CD4-positive, alpha-beta memory T cell (primary cell): ENCODE data around the gene MAGEA4. TPM values are rescaled to one million over a fixed set of nuclear protein-coding genes. Genes with fewer than 3 reads are reported as not detected.

ENCODE experiments used
- CTCF ChIA-PET: fragments of 350-600 bp; sonication (Branson Sonifier 250); formaldehyde crosslinking; loops from one replicate; lab custom pipeline; 2021; ENCODE audit warnings: inconsistent platforms; ENCODE audit not compliant: partially characterized antibody; lab: Charles Lee
- POLR2A ChIA-PET: fragments of 350-600 bp; sonication (Branson Sonifier 250); formaldehyde crosslinking; loops from one replicate; lab custom pipeline; 2021; ENCODE audit not compliant: partially characterized antibody; lab: Charles Lee
- DNase-seq, 5 donors: peaks; one replicate each; pipeline versions ENCODE4 v3.0.0 to v3.0.0-alpha.2; 2020 to 2022; ENCODE audit warnings: mixed read lengths in 1 of 5
- H3K27ac ChIP-seq: one replicate; pipeline ENCODE4 v1.7.0; 2013; ENCODE audit warnings: low read depth, low read length
- H3K27me3 ChIP-seq: 2 replicates; pipeline ENCODE4 v1.7.0; 2013; ENCODE audit warnings: mild to moderate bottlenecking, low read length, moderate library complexity; ENCODE audit not compliant: insufficient read depth
- H3K36me3 ChIP-seq: 2 replicates; pipeline ENCODE4 v1.7.0; 2013; ENCODE audit warnings: mild to moderate bottlenecking, low read length, moderate library complexity; ENCODE audit not compliant: insufficient read depth
- H3K4me1 ChIP-seq: 2 replicates; pipeline ENCODE4 v1.7.0; 2013; ENCODE audit warnings: mild to moderate bottlenecking, low read length, moderate library complexity; ENCODE audit not compliant: insufficient read depth
- H3K4me3 ChIP-seq, 2 donors: one replicate each; pipeline ENCODE4 v1.7.0; 2013; ENCODE audit warnings: low read length in 2 of 2, mild to moderate bottlenecking in 1 of 2
- H3K9me3 ChIP-seq, 2 donors: one replicate each; pipeline ENCODE4 v1.7.0; 2013; ENCODE audit warnings: low read length in 2 of 2, control low read depth in 1 of 2; ENCODE audit not compliant: control insufficient read depth in 1 of 2
- H3K27ac Mint-ChIP-seq, 7 donors: one replicate each; pipeline ENCODE4 v1.8.0; 2020 to 2021; ENCODE audit warnings: mixed read lengths in 7 of 7, mild to moderate bottlenecking in 6 of 7, inconsistent platforms in 3 of 7, moderate library complexity in 3 of 7
- H3K27me3 Mint-ChIP-seq, 2 donors: one replicate each; pipeline ENCODE4 v1.8.0; 2020 to 2021; ENCODE audit warnings: mixed read lengths in 2 of 2
- H3K36me3 Mint-ChIP-seq, 2 donors: one replicate each; pipeline ENCODE4 v1.8.0; 2020 to 2021; ENCODE audit warnings: mixed read lengths in 2 of 2, inconsistent platforms in 1 of 2, mild to moderate bottlenecking in 1 of 2
- H3K4me1 Mint-ChIP-seq, 4 donors: one replicate each; pipeline ENCODE4 v1.8.0; 2020 to 2021; ENCODE audit warnings: mixed read lengths in 4 of 4, mild to moderate bottlenecking in 1 of 4
- H3K4me3 Mint-ChIP-seq, 8 donors: one replicate each; pipeline ENCODE4 v1.8.0; 2020 to 2021; ENCODE audit warnings: mixed read lengths in 8 of 8, mild to moderate bottlenecking in 7 of 8, moderate library complexity in 6 of 8, inconsistent platforms in 3 of 8
- H3K9me3 Mint-ChIP-seq, 8 donors: one replicate each; pipeline ENCODE4 v1.8.0; 2020 to 2021; ENCODE audit warnings: mixed read lengths in 8 of 8, mild to moderate bottlenecking in 5 of 8, inconsistent platforms in 3 of 8, moderate library complexity in 1 of 8
- intact Hi-C: fragments of 100-400 bp; cut with micrococcal nuclease; formaldehyde crosslinking; loops from one replicate; pipeline ENCODE4 v1.15.1; 2023
- polyA plus RNA-seq, 2 donors: library from polyadenylated mRNA; unstranded; fragments of 300-500 nt; fragmentation: Illumina TruSeq; gene quantifications; one replicate each; pipeline ENCODE4 v1.2.3, GENCODE V29; 2021
- total RNA-seq, 2 experiments: library from RNA; stranded (reverse); gene quantifications; one replicate each; pipeline ENCODE4 v1.2.3, GENCODE V29; 2021

Gene MAGEA4, protein sequence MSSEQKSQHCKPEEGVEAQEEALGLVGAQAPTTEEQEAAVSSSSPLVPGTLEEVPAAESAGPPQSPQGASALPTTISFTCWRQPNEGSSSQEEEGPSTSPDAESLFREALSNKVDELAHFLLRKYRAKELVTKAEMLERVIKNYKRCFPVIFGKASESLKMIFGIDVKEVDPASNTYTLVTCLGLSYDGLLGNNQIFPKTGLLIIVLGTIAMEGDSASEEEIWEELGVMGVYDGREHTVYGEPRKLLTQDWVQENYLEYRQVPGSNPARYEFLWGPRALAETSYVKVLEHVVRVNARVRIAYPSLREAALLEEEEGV
- not detected for total RNA-seq
- not detected for polyA plus RNA-seq

GRCh38 chrX:151912780-151913179, at the start of gene MAGEA4:
TSS of gene MAGEA4 (plus strand) at chrX:151912889. CDS start at chrX:151923665, 10,776 bp downstream.
- Mint-ChIP-seq H3K36me3 (no peaks in the 10 kb centered on the region), H3K27me3 (no peaks in the 10 kb centered on the region), H3K27ac (no peak within 1 kb of the TSS), H3K4me1 (no peaks in the 10 kb centered on the region), H3K9me3 (no peaks in the 10 kb centered on the region), H3K4me3 (no peak within 1 kb of the TSS)
- POLR2A ChIA-PET = no interaction called here
- Histone ChIP-seq H3K36me3 (no peaks in the 10 kb centered on the region), H3K4me3 (no peak within 1 kb of the TSS), H3K27ac (no peak within 1 kb of the TSS), H3K27me3 (no peaks in the 10 kb centered on the region), H3K9me3 (no peaks in the 10 kb centered on the region), H3K4me1 (no peaks in the 10 kb centered on the region)
- DNase-seq = no peak
- CTCF ChIA-PET = no interaction called here
- intact Hi-C loops = no loop called here

GRCh38 chrX:151870602-151871001, 42.1 kb upstream of the MAGEA4 start:
- Mint-ChIP-seq H3K4me3 (no peak overlapping the region), H3K9me3 (peaks cover 0 to 9% (median 0%) of the 10 kb centered on the region in 8 donors), H3K4me1 (no peaks in the 10 kb centered on the region), H3K27ac (no peak overlapping the region), H3K27me3 (peaks cover 2 to 4% of the 10 kb centered on the region in 2 donors), H3K36me3 (no peaks in the 10 kb centered on the region)
- Histone ChIP-seq H3K27ac (no peak overlapping the region), H3K27me3 (no peaks in the 10 kb centered on the region), H3K9me3 (no peaks in the 10 kb centered on the region), H3K4me3 (no peak overlapping the region), H3K4me1 (no peaks in the 10 kb centered on the region), H3K36me3 (no peaks in the 10 kb centered on the region)
- POLR2A ChIA-PET = no interaction called here
- intact Hi-C loops = no loop called here
- DNase-seq = no peak
- CTCF ChIA-PET = no interaction called here

DNA sequence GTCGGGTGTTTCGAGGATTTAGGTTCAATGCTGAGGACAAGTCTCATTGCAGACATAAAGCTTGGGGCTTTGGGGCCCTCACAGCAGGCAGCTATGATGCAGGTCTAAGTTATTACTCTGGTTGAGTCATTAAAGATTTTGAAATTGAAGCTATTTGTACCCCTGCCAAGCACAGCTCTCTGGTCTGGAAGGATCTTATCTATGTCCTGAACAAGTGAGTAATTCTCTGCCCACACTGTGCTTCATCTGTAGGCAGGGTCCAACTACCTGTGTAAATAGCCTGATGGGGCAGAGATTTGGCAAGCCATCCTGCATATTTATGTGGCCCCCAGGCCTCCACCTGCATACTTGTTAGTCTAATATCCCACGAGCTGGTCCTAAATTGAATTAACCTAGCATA, 41.4 kb upstream of the MAGEA4 start:
- Mint-ChIP-seq H3K36me3 (no peaks in the 10 kb centered on the region), H3K9me3 (peaks cover 0 to 9% (median 0%) of the 10 kb centered on the region in 8 donors), H3K4me3 (no peak overlapping the region), H3K27ac (no peak overlapping the region), H3K4me1 (no peaks in the 10 kb centered on the region), H3K27me3 (peaks cover 2 to 4% of the 10 kb centered on the region in 2 donors)
- Histone ChIP-seq H3K4me3 (no peak overlapping the region), H3K36me3 (no peaks in the 10 kb centered on the region), H3K4me1 (no peaks in the 10 kb centered on the region), H3K9me3 (no peaks in the 10 kb centered on the region), H3K27me3 (no peaks in the 10 kb centered on the region), H3K27ac (no peak overlapping the region)
- no peak for DNase-seq
- ChIA-PET CTCF (no interaction called here), POLR2A (no interaction called here)
- intact Hi-C loops = no loop called here

DNA sequence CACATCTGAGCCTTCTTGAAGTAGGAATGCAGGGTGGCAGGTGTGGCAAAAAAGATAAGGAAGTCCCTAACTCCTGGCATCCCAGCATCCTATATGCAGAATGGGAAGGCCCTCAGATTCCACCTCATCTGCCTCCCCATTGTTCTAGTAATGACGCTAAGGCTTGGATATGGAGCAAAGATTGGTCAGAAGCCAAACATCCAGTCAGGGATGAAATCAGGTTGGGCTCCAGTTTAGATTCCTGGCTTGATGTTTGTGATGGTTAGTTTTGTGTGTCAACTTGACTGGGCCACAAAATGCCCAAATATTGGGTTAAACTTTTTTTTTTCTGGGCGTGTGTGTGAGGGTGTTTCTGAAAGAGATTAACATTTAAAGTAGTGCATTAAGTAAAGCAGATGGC, 39.6 kb upstream of the MAGEA4 start:
- Histone ChIP-seq H3K9me3 (no peaks in the 10 kb centered on the region), H3K27me3 (no peaks in the 10 kb centered on the region), H3K36me3 (no peaks in the 10 kb centered on the region), H3K4me3 (no peak overlapping the region), H3K27ac (no peak overlapping the region), H3K4me1 (no peaks in the 10 kb centered on the region)
- intact Hi-C loops = no loop called here
- Mint-ChIP-seq H3K27ac (no peak overlapping the region), H3K27me3 (peaks cover 2 to 4% of the 10 kb centered on the region in 2 donors), H3K36me3 (no peaks in the 10 kb centered on the region), H3K9me3 (peaks cover 0 to 4% (median 0%) of the 10 kb centered on the region in 8 donors), H3K4me3 (no peak overlapping the region), H3K4me1 (no peaks in the 10 kb centered on the region)
- DNase-seq = no peak
- CTCF ChIA-PET = no interaction called here
- POLR2A ChIA-PET = no interaction called here

- no peak for DNase-seq
- Histone ChIP-seq H3K27me3 (no peaks in the 10 kb centered on the region), H3K36me3 (no peaks in the 10 kb centered on the region), H3K4me1 (no peaks in the 10 kb centered on the region), H3K4me3 (no peak overlapping the region), H3K27ac (no peak overlapping the region), H3K9me3 (no peaks in the 10 kb centered on the region)
- Mint-ChIP-seq H3K27me3 (peaks cover 0 to 5% of the 10 kb centered on the region in 2 donors), H3K4me3 (no peak overlapping the region), H3K36me3 (no peaks in the 10 kb centered on the region), H3K4me1 (no peaks in the 10 kb centered on the region), H3K27ac (no peak overlapping the region), H3K9me3 (peaks cover 0 to 4% (median 0%) of the 10 kb centered on the region in 8 donors)
- POLR2A ChIA-PET = no interaction called here
- intact Hi-C loops = no loop called here
- CTCF ChIA-PET = no interaction called here
Observed at GRCh38 chrX:151875270-151876026, 37.2 kb upstream of the MAGEA4 start.

DNA sequence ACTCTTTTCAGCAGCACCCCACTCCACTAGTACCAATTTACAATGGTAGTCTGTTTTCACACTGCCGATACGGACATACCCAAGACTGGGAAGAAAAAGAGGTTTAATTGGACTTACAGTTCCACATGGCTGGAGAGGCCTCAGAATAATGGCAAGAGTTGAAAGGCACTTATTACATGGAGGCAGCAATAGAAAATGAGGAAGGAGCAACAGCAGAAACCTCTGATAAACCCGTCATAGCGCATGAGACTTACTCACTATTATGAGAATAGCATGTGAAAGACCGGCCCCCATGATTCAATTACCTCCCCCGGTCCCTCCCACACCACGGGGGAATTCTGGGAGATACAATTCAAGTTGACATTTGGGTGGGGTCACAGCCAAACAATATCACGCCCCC, 34.1 kb upstream of the MAGEA4 start:
- Histone ChIP-seq H3K27me3 (no peaks in the 10 kb centered on the region), H3K36me3 (no peaks in the 10 kb centered on the region), H3K9me3 (no peaks in the 10 kb centered on the region), H3K27ac (no peak overlapping the region), H3K4me1 (no peaks in the 10 kb centered on the region), H3K4me3 (no peak overlapping the region)
- Mint-ChIP-seq H3K27me3 (peaks cover 0 to 3% of the 10 kb centered on the region in 2 donors), H3K9me3 (peaks cover 0 to 3% (median 0%) of the 10 kb centered on the region in 8 donors), H3K4me1 (no peaks in the 10 kb centered on the region), H3K4me3 (no peak overlapping the region), H3K27ac (no peak overlapping the region), H3K36me3 (no peaks in the 10 kb centered on the region)
- ChIA-PET POLR2A (no interaction called here), CTCF (no interaction called here)
- DNase-seq = no peak
- intact Hi-C loops = no loop called here

GRCh38 chrX:151879856-151880255, 32.8 kb upstream of the MAGEA4 start:
- H3K4me1 ChIP-seq = no peaks in the 10 kb centered on the region
- no peak overlapping the region for H3K4me3 ChIP-seq
- no peaks in the 10 kb centered on the region for H3K9me3 ChIP-seq
- H3K36me3 ChIP-seq = no peaks in the 10 kb centered on the region
- H3K4me3 Mint-ChIP-seq = no peak overlapping the region
- peaks cover 0 to 3% of the 10 kb centered on the region in 2 donors for H3K27me3 Mint-ChIP-seq
- CTCF ChIA-PET = no interaction called here
- H3K36me3 Mint-ChIP-seq = no peaks in the 10 kb centered on the region
- no peak overlapping the region for H3K27ac ChIP-seq
- H3K27me3 ChIP-seq = no peaks in the 10 kb centered on the region
- peaks cover 0 to 3% (median 0%) of the 10 kb centered on the region in 8 donors for H3K9me3 Mint-ChIP-seq
- DNase-seq = no peak
- no peak overlapping the region for H3K27ac Mint-ChIP-seq
- no peaks in the 10 kb centered on the region for H3K4me1 Mint-ChIP-seq
- POLR2A ChIA-PET = no interaction called here
- intact Hi-C loops = no loop called here
